Vagina (tissue), 2 donors: ENCODE measurements around the gene ARHGEF12. TPM values are rescaled to one million over a fixed set of nuclear protein-coding genes. Genes with fewer than 3 reads are reported as not detected.

Experiments
- DNase-seq, 2 donors: peaks; one replicate each; pipeline ENCODE4 v3.0.0-alpha.2; 2017; ENCODE audit errors: extremely low spot score in 2 of 2
- H3K27ac ChIP-seq: fragments of 200-600 bp; sonication (generic); one replicate; pipeline ENCODE4 v1.5.1; 2019
- H3K27me3 ChIP-seq: fragments of 200-600 bp; sonication (generic); one replicate; pipeline ENCODE4 v1.5.1; 2019
- H3K36me3 ChIP-seq, 2 donors: fragments of 200-600 bp; sonication (generic); one replicate each; pipeline ENCODE4 v1.5.1; 2017 to 2019
- H3K4me1 ChIP-seq: fragments of 200-600 bp; sonication (generic); one replicate; pipeline ENCODE4 v1.5.1; 2019
- H3K4me3 ChIP-seq, 2 donors: fragments of 200-600 bp; sonication (generic); 1 replicate in 1 of 2; 2 replicates in 1 of 2; pipeline ENCODE4 v1.5.1; 2016 to 2019
- H3K9me3 ChIP-seq: fragments of 200-600 bp; sonication (generic); one replicate; pipeline ENCODE4 v1.5.1; 2019
- POLR2A ChIP-seq, 2 donors: fragments of 450-650 bp; IDR thresholded peaks; one replicate each; pipeline ENCODE4 v1.6.1; 2017; ENCODE audit warnings: antibody characterized with exemption in 2 of 2, mild to moderate bottlenecking in 2 of 2, moderate library complexity in 2 of 2
- POLR2AphosphoS5 ChIP-seq, 2 donors: sonication (generic); formaldehyde crosslinking; IDR thresholded peaks; one replicate each; pipeline ENCODE4 v1.9.0; 2017; ENCODE audit warnings: antibody characterized with exemption in 2 of 2, mild to moderate bottlenecking in 2 of 2, low read depth in 1 of 2; ENCODE audit not compliant: insufficient read depth in 1 of 2
- intact Hi-C: fragments of 100-400 bp; cut with DNase I; formaldehyde crosslinking; loops from one replicate; pipeline ENCODE4 v1.15.1; 2023
- total RNA-seq: library from RNA; depleted of rRNA; stranded (reverse); fragments of >200 nt; gene quantifications from one replicate; pipeline ENCODE4 v1.2.3, GENCODE V29; 2016
- TF ChIP-seq, protein P1 (sequence below), 3 experiments: fragments of 450-650 bp in 2 of 3; fragments of 200-600 bp in 1 of 3; sonication (generic) in 1 of 3; IDR thresholded peaks; one replicate each; pipeline ENCODE4 v1.5.1; 2017 to 2019; ENCODE audit warnings: antibody characterized with exemption in 3 of 3, mild to moderate bottlenecking in 2 of 3, moderate library complexity in 2 of 3

ARHGEF12 gene
- total RNA-seq, 1 donor from 2014 or later, result 106 TPM

- intact Hi-C loops, result no loop called here
- H3K4me3 ChIP-seq, result no peak overlapping the region
- no peaks in the 10 kb centered on the region for H3K27me3 ChIP-seq
- peaks cover 3 to 76% of the 10 kb centered on the region in 2 donors for H3K36me3 ChIP-seq
- H3K4me1 ChIP-seq, result no peaks in the 10 kb centered on the region
- no peak for DNase-seq
- no peak overlapping the region for H3K27ac ChIP-seq
- no peak for TF ChIP-seq POLR2A (IDR thresholded peaks at IDR 0.05)
- TF ChIP-seq, protein P1, sequence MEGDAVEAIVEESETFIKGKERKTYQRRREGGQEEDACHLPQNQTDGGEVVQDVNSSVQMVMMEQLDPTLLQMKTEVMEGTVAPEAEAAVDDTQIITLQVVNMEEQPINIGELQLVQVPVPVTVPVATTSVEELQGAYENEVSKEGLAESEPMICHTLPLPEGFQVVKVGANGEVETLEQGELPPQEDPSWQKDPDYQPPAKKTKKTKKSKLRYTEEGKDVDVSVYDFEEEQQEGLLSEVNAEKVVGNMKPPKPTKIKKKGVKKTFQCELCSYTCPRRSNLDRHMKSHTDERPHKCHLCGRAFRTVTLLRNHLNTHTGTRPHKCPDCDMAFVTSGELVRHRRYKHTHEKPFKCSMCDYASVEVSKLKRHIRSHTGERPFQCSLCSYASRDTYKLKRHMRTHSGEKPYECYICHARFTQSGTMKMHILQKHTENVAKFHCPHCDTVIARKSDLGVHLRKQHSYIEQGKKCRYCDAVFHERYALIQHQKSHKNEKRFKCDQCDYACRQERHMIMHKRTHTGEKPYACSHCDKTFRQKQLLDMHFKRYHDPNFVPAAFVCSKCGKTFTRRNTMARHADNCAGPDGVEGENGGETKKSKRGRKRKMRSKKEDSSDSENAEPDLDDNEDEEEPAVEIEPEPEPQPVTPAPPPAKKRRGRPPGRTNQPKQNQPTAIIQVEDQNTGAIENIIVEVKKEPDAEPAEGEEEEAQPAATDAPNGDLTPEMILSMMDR (IDR thresholded peaks at IDR 0.05), result no peak
- TF ChIP-seq POLR2AphosphoS5 (IDR thresholded peaks at IDR 0.05; ENCODE audit: insufficient read depth in 1 of 2, low read depth in 1 of 2), result no peak
- H3K9me3 ChIP-seq, result no peaks in the 10 kb centered on the region
These were observed 119.3 kb downstream of the ARHGEF12 start for GRCh38 chr11:120455487-120455886.

- Histone ChIP-seq H3K9me3 (no peaks in the 10 kb centered on the region), H3K27me3 (no peaks in the 10 kb centered on the region), H3K36me3 (peaks cover 3 to 75% of the 10 kb centered on the region in 2 donors), H3K4me1 (no peaks in the 10 kb centered on the region), H3K27ac (no peak overlapping the region), H3K4me3 (no peak overlapping the region)
- TF ChIP-seq POLR2A (IDR thresholded peaks at IDR 0.05), result no peak
- TF ChIP-seq, protein P1 (IDR thresholded peaks at IDR 0.05), result no peak
- TF ChIP-seq POLR2AphosphoS5 (IDR thresholded peaks at IDR 0.05; ENCODE audit: insufficient read depth in 1 of 2, low read depth in 1 of 2), result no peak
- DNase-seq, result no peak
- intact Hi-C loops, result no loop called here
These were observed 121.8 kb downstream of the ARHGEF12 start for GRCh38 chr11:120457996-120458395.

- no peak for TF ChIP-seq POLR2AphosphoS5 (IDR thresholded peaks at IDR 0.05; ENCODE audit: insufficient read depth in 1 of 2, low read depth in 1 of 2)
- TF ChIP-seq, protein P1 (IDR thresholded peaks at IDR 0.05), result no peak
- TF ChIP-seq POLR2A (IDR thresholded peaks at IDR 0.05), result no peak
- Histone ChIP-seq H3K4me1 (no peaks in the 10 kb centered on the region), H3K9me3 (no peaks in the 10 kb centered on the region), H3K36me3 (peaks cover 2 to 73% of the 10 kb centered on the region in 2 donors), H3K27me3 (no peaks in the 10 kb centered on the region), H3K27ac (no peak overlapping the region), H3K4me3 (no peak overlapping the region)
- intact Hi-C loops, result no loop called here
- no peak for DNase-seq
These were observed 126.6 kb downstream of the ARHGEF12 start for GRCh38 chr11:120462825-120463224.

GRCh38 chr11:120465921-120466534 is 129.8 kb downstream of the ARHGEF12 start:
- H3K4me3 ChIP-seq, result no peak overlapping the region
- intact Hi-C loops, result no loop called here
- peaks cover 0 to 74% of the 10 kb centered on the region in 2 donors for H3K36me3 ChIP-seq
- H3K27me3 ChIP-seq, result no peaks in the 10 kb centered on the region
- TF ChIP-seq POLR2A (IDR thresholded peaks at IDR 0.05) (no peak), POLR2AphosphoS5 (IDR thresholded peaks at IDR 0.05; ENCODE audit: insufficient read depth in 1 of 2, low read depth in 1 of 2) (no peak)
- TF ChIP-seq, protein P1 (IDR thresholded peaks at IDR 0.05), result no peak
- H3K4me1 ChIP-seq, result no peaks in the 10 kb centered on the region
- DNase-seq, result no peak
- no peaks in the 10 kb centered on the region for H3K9me3 ChIP-seq
- no peak overlapping the region for H3K27ac ChIP-seq

DNA sequence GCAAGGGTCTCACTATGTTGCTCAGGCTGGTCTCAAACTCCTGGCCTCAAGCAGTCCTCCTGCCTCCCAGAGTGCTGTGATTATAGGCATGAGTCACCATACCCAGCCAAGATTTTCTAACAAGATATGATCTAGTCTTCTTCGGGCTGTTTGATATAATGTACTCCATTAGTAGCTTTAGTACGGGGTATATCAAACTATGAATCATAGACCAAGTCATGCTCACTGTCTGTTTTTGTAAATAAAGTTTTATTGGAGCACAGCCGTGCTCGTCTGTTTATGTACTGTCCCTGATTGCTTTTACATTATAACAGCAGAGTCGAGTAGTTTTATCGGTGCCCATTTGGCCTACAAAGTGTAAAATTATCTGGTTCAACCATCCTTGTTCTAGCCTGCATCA is 131.4 kb downstream of the ARHGEF12 start:
- Histone ChIP-seq H3K4me1 (no peaks in the 10 kb centered on the region), H3K27ac (no peak overlapping the region), H3K9me3 (no peaks in the 10 kb centered on the region), H3K4me3 (no peak overlapping the region), H3K27me3 (no peaks in the 10 kb centered on the region), H3K36me3 (peaks cover 0 to 61% of the 10 kb centered on the region in 2 donors)
- TF ChIP-seq POLR2AphosphoS5 (IDR thresholded peaks at IDR 0.05; ENCODE audit: insufficient read depth in 1 of 2, low read depth in 1 of 2) (no peak), POLR2A (IDR thresholded peaks at IDR 0.05) (no peak)
- TF ChIP-seq, protein P1 (IDR thresholded peaks at IDR 0.05), result no peak
- no peak for DNase-seq
- intact Hi-C loops, result no loop called here
